Measurements from ENCODE around the gene LILRA1. TPM values are rescaled to one million over a fixed set of nuclear protein-coding genes. Genes with fewer than 3 reads are reported as not detected.

Gene LILRA1
- total and polyA plus RNA-seq, 2 of the 13 experiments (the other 11 are each of a cell fraction or from before 2014, with no cell fraction given), result not detected

- intact Hi-C loops (cut with micrococcal nuclease; ENCODE audit: unreplicated experiment) (no loop called here), in situ Hi-C loops (cut with HindIII; ENCODE audit: extremely low pct_ligation_motif_present, low pct_unique_long_range_greater_than_20kb) (no loop called here)
- H3K27me3 ChIP-seq (ENCODE audit: control insufficient read depth in 1 of 2, insufficient read depth in 2 of 2, low read length in 2 of 2), result no peaks in the 10 kb centered on the region; a peak in 1 of 5 replicates
- no peak for TF ChIP-seq ISL2 (CRISPR knock-in tag; IDR thresholded peaks at IDR 0.05)
- no peak for TF ChIP-seq ZNF207 (IDR thresholded peaks at IDR 0.05; ENCODE audit: borderline replicate concordance)
- TF ChIP-seq ZNF225 (CRISPR knock-in tag; IDR thresholded peaks at IDR 0.05), result no peak
- TF ChIP-seq TGIF2 (CRISPR knock-in tag; IDR thresholded peaks at IDR 0.05), result no peak
- no peak for TF ChIP-seq ZSCAN31 (CRISPR knock-in tag; IDR thresholded peaks at IDR 0.05; ENCODE audit: low read depth)
- no peak for TF ChIP-seq POLR2AphosphoS2 (IDR thresholded peaks at IDR 0.05; ENCODE audit: low read depth, low read length)
- no peak for TF ChIP-seq ZNF121 (CRISPR knock-in tag; IDR thresholded peaks at IDR 0.05)
- TF ChIP-seq ZBTB42 (CRISPR knock-in tag; IDR thresholded peaks at IDR 0.05), result no peak
- no peaks in the 10 kb centered on the region for H3K9me3 ChIP-seq (ENCODE audit: low read length)
- no peaks in the 10 kb centered on the region for H3K4me1 ChIP-seq (ENCODE audit: insufficient read depth, low read length)
- no peak for DNase-seq (ENCODE audit: low spot score)
- POLR2A ChIA-PET, result no interaction called here
- H3K4me2 ChIP-seq (ENCODE audit: low read depth, low read length), result no peak overlapping the region
- BruUV-seq (replicated peaks), result no TSS peak
- no peaks in the 10 kb centered on the region for H3K79me2 ChIP-seq (ENCODE audit: insufficient read depth, low read length)
- ATAC-seq, result no peak
- H4K20me1 ChIP-seq (ENCODE audit: insufficient read depth, low read length), result no peaks in the 10 kb centered on the region
- H3K27ac ChIP-seq (ENCODE audit: extremely low read length, insufficient read depth, low read length), result no peak overlapping the region
- H3K9ac ChIP-seq (ENCODE audit: insufficient read depth, low read depth, low read length), result no peak overlapping the region
- no peak for FAIRE-seq
- 61% methylated on average over 10 of the region's 10 CpGs for WGBS (ENCODE audit: low lambda C conversion rate)
- CTCF ChIA-PET (ENCODE audit: low intra/inter-chr PET ratio, low total read pairs), result no interaction called here
- H3K4me3 ChIP-seq (replicated peaks in 1 of 3; ENCODE audit: insufficient read depth in 1 of 3, low read depth in 2 of 3, low read length in 3 of 3), result no peak overlapping the region
- no peaks in the 10 kb centered on the region for H3K36me3 ChIP-seq (replicated peaks in 1 of 2; ENCODE audit: control insufficient read depth in 1 of 2, insufficient read depth in 2 of 2, low read length in 2 of 2)
- H2AFZ ChIP-seq (ENCODE audit: low read length), result no peak overlapping the region
These were observed 39.4 kb upstream of the LILRA1 start for GRCh38 chr19:54554006-54554405.

GRCh38 chr19:54554896-54555295 lies 38.5 kb upstream of the LILRA1 start:
- H2AFZ ChIP-seq (ENCODE audit: low read length), result no peak overlapping the region
- TF ChIP-seq IRF1 (CRISPR knock-in tag; IDR thresholded peaks at IDR 0.05; ENCODE audit: low read depth) (no peak), TRAFD1 (CRISPR knock-in tag; IDR thresholded peaks at IDR 0.05; ENCODE audit: borderline replicate concordance) (no peak), ATAD3A (CRISPR knock-in tag; IDR thresholded peaks at IDR 0.05) (no peak), ZBTB33 (CRISPR knock-in tag; IDR thresholded peaks at IDR 0.05) (no peak), FIP1L1 (IDR thresholded peaks at IDR 0.05; ENCODE audit: borderline replicate concordance, insufficient read depth, low read depth, low read length) (no peak), CSRNP2 (CRISPR knock-in tag; conservative IDR thresholded peaks at IDR 0.05; ENCODE audit: low read depth) (no peak)

More at GRCh38 chr19:54554896-54555295, 38.5 kb upstream of the LILRA1 start:
- no peaks in the 10 kb centered on the region; a peak in 1 of 5 replicates for H3K27me3 ChIP-seq (ENCODE audit: control insufficient read depth in 1 of 2, insufficient read depth in 2 of 2, low read length in 2 of 2)
- no TSS peak for BruUV-seq (replicated peaks)
- no peaks in the 10 kb centered on the region for H3K36me3 ChIP-seq (replicated peaks in 1 of 2; ENCODE audit: control insufficient read depth in 1 of 2, insufficient read depth in 2 of 2, low read length in 2 of 2)
- no peak overlapping the region for H3K27ac ChIP-seq (ENCODE audit: extremely low read length, insufficient read depth, low read length)
- intact Hi-C loops (cut with micrococcal nuclease; ENCODE audit: unreplicated experiment) (no loop called here), in situ Hi-C loops (cut with HindIII; ENCODE audit: extremely low pct_ligation_motif_present, low pct_unique_long_range_greater_than_20kb) (no loop called here)
- no peaks in the 10 kb centered on the region for H3K9me3 ChIP-seq (ENCODE audit: low read length)
- H3K4me3 ChIP-seq (replicated peaks in 1 of 3; ENCODE audit: insufficient read depth in 1 of 3, low read depth in 2 of 3, low read length in 3 of 3), result no peak overlapping the region
- H3K4me1 ChIP-seq (ENCODE audit: insufficient read depth, low read length), result no peaks in the 10 kb centered on the region
- H3K9ac ChIP-seq (ENCODE audit: insufficient read depth, low read depth, low read length), result no peak overlapping the region
- CTCF ChIA-PET (ENCODE audit: low intra/inter-chr PET ratio, low total read pairs), result no interaction called here
- no peak for ATAC-seq
- H4K20me1 ChIP-seq (ENCODE audit: insufficient read depth, low read length), result no peaks in the 10 kb centered on the region
- no peak overlapping the region for H3K4me2 ChIP-seq (ENCODE audit: low read depth, low read length)
- H3K79me2 ChIP-seq (ENCODE audit: insufficient read depth, low read length), result no peaks in the 10 kb centered on the region
- no peak for FAIRE-seq
- 64% methylated on average over 9 of the region's 16 CpGs for WGBS (ENCODE audit: low lambda C conversion rate)
- POLR2A ChIA-PET, result no interaction called here
- DNase-seq (ENCODE audit: low spot score), result no peak

All from HepG2 (cell line).